Occipital lobe (tissue), 2 donors: ENCODE results near the gene CLEC10A. TPM values are rescaled to one million over a fixed set of nuclear protein-coding genes. Genes with fewer than 3 reads are reported as not detected.
"Not testable (repeated sequence)": the region's sequence is repeated elsewhere in the genome, so short reads cannot be mapped to it uniquely, and the experiment has no call there.

Experiments
- DNase-seq: peaks from one replicate; lab custom pipeline; 2025; lab: John Stamatoyannopoulos, UW
- total RNA-seq: library from RNA; depleted of rRNA; stranded (reverse); fragments of >200 nt; gene quantifications from one replicate; pipeline ENCODE4 v1.2.3, GENCODE V29; 2014

Gene CLEC10A, protein sequence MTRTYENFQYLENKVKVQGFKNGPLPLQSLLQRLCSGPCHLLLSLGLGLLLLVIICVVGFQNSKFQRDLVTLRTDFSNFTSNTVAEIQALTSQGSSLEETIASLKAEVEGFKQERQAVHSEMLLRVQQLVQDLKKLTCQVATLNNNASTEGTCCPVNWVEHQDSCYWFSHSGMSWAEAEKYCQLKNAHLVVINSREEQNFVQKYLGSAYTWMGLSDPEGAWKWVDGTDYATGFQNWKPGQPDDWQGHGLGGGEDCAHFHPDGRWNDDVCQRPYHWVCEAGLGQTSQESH
- not detected for total RNA-seq

DNA sequence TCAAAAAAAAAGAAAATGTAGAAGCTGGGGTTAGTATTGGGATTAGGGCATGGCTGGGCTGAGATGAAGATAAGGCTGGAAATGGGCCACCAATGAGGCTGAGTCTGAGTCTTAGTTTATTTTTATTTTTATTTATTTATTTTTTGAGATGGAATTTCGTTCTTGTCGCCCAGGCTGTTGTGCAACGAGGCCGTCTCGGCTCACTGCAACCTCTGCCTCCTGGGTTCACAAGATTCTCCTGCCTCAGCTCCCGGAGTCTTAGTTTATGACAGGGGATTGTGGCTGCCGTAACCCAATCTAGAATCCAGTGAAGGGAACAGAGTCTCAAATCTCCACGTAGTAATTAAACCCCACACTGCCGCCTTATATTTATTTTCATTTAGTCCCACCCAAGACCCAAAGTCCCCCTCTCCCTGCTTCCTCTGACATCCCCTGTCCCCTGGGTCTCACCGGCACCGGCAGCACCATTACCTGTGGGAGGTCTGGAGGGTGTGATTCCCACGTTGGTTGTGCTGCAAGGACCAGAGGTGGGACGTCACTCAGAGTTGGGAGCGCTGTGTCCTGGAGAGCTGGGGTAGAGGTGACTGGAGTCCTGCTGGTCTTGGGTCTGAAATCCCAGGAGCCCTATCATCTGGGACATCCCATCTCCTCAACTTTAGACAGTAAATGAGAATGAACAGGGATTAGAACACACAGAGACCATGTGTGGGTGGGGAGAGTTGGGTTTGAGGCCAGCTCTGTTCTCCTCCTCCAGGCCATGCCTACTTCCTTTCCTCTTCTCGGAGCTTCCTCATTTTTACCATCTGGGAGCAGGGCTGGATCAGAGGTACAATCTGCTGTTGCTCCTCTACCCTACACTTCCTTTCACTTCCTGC lies at the start of gene CLEC10A:
TSS of gene CLEC10A (minus strand) at position 671 of the 875 bp plus-strand sequence. CDS start 1,439 bp downstream, outside the sequence.
- no peak for DNase-seq

GRCh38 chr17:7129311-7129710 lies 49.3 kb upstream of the CLEC10A start:
- DNase-seq: no peak

DNA sequence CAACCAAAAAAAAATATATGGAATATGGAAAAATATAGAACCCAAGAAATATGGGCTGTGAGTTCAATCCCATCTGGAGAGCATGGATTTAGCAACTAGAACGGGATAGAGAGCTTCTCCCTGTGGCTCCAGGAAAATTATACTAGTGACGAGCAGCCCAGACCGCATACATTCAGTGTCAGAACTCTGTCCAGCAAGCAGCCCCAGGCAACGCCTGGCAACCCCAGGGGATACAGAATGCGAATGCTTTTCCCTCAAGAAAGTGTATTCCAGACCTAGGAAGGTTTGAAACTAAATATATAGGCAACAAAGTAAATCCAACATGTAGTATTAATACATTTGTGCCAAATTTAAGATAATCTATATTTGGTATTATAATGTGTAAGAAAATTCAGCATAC lies 48.1 kb upstream of the CLEC10A start:
- DNase-seq: no peak

GRCh38 chr17:7127501-7127900 lies 47.5 kb upstream of the CLEC10A start:
- not testable (repeated sequence) for DNase-seq

DNA sequence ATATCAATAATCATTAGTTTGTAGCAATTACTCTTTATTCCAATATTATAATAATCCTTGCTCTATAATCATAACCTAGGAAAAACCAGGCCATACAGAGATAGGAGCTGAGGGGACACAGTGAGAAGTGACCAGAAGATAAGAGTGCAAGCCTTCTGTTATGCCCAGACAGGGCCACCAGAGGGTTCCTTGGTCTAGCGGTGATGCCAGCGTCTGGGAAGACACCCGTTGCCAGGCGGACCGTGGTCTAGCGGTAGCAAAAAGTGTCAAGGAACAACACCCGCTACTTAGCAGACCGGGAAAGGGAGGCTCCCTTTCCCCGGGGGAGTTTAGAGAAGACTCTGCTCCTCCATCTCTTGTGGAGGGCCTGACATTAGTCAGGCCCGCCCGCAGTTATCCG lies 46.3 kb upstream of the CLEC10A start:
- DNase-seq: not testable (repeated sequence)

DNA sequence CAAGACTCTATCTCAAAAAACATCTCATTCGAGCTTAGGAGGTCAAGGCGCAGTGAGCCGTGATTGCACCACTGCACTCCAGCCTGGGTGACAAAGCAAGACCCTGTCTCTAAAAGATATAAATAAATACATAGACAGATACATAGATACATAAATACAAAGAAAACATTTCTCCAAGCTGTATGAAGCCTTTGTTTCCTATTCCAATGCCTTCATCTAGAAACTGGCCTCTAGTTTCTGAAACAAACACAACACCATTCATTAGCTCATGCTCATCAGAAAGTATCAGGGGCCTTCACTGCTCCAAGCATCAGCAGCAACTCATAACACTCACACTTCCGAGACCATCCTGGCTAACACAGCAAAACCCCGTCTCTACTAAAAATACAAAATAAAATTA lies 44.9 kb upstream of the CLEC10A start:
- DNase-seq: no peak

GRCh38 chr17:7123844-7124243 lies 43.8 kb upstream of the CLEC10A start:
- no peak for DNase-seq

DNA sequence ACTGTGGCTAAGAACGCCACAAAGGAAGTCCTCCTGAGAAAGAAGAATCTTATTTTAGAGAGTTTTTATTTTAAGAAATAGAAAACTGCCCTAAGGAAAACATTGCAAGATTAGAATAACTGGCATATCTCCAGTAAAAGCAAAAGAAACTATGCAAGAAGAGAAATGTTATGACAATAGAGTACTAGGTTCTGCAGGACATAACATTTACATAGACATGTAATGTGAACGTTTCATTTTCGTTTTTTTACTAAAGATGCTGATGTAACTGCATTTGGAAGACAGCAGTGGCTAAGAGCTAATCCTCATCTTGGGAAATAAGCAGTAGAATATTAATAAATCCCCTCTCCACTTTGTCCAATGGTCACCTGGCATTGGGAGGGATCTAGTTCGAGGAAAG lies 42.3 kb upstream of the CLEC10A start:
- DNase-seq: no peak

DNA sequence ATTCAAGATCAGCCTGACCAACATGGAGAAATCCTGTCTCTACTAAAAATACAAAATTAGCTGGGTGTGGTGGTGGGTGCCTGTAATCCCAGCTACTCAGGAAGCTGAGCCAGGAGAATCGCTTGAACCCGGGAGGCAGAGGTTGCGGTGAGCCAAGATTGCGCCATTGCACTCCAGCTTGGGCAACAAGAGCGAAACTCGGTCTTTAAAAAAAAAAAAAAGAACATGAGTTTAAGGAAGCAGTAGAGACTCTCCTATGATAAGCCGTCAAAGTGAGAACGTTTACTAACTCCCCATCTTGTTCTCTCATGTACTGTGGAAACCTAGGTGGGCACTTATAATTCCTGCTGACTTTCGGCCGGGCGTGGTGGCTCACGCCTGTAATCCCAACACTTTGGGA lies 40.6 kb upstream of the CLEC10A start:
- DNase-seq: not testable (repeated sequence)

DNA sequence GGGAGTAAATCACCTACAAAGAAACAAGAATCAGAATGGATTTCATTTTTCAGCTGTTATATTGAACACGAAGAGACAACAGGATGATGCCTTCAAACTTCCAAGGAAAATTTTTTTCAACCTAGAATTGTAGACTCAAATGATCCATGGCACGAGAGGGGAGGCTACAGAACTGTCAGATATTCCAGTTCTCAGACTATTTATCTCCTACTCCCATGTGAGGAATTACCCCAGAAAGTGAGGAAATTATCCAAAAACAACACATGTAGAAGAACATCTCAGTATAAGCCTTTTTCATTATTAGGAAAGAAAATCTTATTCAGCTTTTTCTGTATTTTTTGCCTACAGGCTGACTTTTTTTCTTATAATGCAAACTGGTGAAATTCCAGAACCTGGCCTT lies 40.1 kb upstream of the CLEC10A start:
- no peak for DNase-seq

DNA sequence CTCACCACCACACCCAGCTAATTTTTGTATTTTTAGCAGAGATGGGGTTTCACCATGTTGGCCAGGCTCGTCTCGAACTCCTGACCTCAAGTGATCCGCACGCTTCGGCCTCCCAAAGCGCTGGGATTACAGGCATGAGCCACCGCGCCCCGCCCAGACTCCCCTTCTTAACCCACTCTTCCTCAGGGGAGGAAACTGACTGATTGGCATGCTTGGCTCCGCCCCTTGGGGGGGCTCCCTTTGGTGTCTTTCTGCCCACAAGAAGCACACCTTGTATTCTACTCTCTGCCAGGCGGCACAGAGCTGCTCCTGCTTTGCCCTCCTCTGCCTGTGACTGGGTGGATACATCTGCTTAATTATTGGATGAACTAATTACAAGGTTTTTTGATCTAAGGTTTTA lies 39.3 kb upstream of the CLEC10A start:
- no peak for DNase-seq

- no peak for DNase-seq
Observed at GRCh38 chr17:7114875-7115614, 35.0 kb upstream of the CLEC10A start.

DNA sequence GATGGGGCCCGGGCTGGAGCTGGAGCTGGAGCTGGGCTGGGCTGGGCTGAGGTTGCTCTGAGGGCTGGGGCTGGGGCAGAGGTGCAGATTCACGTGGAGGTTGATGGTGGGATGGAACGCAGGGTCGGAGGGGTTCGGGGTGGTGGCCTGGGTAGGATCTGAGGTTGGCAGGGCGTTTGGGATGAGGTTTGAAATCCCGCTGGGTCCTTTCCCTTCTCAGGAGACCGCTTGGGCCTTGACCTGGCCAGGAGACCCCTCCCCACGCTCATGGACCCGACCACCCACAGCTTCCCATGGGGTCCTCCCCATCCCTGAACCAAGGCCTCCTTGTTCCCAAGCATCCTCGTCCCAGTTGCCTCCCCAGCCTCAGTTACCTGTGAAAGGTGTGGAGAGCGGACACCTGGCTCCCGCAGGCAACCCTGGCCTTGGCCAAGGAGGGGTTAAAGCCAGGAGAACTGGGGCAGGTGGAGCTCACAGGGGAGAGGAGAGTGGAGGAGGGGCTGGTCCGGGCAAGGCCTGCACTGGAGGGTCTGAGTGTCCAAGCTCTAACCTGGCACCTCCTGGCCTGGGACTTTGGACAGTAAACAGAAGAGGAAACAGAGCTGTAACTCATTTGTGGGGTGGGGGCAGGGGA lies 34.3 kb upstream of the CLEC10A start, which contains the start of gene ASGR2:
TSS of gene ASGR2 (minus strand) at position 582 of the 634 bp plus-strand sequence. CDS start 582 bp downstream, outside the sequence.
- DNase-seq: no peak

- DNase-seq: no peak
Observed at GRCh38 chr17:7113273-7114071, 33.4 kb upstream of the CLEC10A start.

DNA sequence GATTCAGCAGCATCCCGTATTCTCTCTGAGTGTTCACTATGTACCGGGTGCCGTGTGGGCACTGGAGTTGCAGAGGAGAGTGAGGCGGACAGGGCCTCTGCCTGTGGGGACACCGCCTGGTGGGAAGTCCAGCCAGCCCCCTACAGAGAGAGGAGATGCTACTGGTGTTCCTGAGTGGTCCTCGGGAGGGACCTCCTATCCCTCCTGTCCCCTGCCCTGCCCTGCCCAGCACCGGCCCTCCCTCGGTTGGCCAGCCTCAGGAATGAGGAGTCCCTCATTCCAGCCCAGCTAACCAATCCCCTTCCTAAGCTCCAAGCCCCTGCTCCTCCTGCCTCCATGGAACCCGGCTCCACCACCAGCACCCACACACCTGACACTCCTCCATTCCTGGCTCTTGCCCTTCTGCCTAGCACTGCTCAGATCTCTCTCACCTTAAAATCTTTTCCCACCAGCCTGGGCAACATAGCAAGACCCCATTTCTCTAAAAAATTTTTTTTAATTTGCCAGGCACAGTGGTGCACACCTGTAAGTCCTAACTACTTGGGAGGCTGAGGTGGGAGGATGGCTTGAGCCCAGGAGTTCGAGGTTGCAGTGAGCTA lies 32.6 kb upstream of the CLEC10A start:
- no peak for DNase-seq

DNA sequence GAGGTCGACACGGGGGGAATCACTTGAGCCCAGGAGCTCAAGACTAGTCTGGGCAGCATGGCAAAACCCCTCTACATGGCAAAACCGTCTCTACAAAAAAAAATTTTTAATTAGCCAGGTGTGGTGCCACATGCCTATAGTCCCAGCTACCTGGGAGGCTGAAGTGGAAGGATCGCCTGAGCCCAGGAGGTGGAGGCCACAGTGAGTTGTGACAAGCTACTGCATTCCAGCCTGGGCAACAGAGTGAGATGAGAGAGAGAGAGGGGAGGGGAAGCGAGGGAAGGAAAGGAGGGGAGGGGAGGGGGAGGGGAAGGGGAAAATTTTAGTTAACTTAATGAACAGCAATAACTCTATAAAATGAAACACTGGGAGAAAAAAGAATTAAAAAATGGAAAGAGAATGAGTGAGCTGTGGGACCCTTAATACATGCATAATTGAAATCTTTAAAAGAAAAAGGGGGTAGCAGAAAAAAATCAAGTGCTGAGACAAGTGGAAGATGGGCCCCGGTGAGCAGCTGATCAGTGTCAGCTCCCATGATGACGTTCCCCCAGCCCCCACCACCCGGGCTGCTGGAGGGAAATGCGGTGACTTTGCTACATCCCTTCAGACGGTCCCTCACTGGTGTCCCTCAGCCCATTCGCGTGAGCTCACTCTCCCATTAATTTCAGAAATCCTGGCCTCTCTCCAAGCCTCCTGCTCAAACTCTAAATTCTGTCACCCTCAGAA lies 31.9 kb upstream of the CLEC10A start:
- DNase-seq: no peak

DNA sequence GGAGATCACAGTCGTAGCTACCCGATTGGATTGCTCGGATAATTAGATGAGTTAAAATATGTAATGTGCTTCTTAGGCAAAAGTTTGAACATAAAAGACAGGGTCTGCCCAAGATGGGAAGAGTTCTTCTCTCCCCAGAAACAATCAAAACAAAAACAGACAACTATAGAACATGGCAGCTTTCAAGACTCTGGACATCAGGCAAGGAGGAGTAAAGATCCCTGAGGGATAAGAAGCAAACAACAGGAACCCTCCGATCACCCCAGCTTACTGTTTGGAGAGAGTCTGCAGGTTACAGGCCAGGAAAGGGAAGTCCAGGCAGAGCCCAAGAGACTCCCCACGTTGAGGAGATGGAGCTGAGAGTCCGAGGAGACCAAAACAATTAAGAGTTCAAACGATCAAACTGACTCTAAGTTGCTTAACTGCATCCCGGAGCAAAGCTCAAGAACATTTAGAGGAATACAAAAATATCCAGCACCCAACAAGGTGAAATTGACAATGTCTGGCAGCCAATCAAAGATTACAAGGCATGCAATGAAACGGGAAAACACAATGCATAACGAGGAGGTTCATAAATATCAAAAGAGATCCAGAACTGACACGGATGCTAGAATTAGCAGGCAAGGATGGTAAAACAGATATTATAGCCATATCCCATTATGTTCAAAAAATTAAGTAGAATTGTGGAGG lies 30.7 kb upstream of the CLEC10A start:
- DNase-seq: no peak

DNA sequence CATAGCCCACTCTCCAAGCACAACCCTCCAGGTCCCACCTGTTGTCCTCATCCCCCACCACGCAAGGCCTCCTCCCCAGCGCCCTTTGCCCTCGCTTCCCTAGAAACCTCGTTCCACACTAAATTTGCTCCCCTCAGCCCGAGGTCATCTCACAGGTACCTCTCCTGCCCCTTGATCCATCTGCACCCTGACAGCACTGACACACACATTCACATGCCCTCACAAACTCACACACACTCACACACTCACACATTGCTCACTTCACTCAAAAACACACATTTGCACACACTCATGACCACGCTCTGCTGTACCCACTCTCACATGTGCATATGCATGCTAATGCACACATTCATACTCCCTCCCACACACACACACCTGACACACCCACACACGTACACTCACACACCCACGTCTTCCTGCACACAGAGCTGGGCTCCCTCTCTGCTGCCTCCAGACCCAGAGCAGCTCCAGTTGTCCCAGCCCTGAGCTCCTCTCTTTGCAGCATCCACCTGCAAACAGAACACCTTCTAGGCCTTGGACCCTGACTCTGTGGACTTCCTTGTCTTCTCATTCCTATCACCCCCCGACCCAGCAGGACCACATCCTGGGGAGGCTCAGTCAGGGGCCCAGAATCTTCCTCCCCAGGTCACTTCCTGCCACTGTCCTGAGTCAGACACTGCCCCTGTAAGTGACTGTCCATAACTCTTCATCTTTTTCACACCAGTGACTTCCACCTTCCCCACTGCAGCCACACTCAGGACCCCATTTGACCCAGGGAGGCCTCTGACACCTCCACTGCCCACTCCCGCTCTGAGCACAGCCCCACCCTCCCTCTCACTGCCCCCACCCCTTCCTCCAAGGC lies 29.6 kb upstream of the CLEC10A start:
- no peak for DNase-seq
